CD4-positive, alpha-beta T cell (primary cell): ENCODE measurements around the gene TMA7. TPM values are rescaled to one million over a fixed set of nuclear protein-coding genes. Genes with fewer than 3 reads are reported as not detected.

Experiments used
- ATAC-seq: fragments of 200-7000 bp; cut with Tn5 transposase; one replicate; pipeline ENCODE4 v1.10.0; 2022; ENCODE audit warnings: mild to moderate bottlenecking; ENCODE audit not compliant: poor library complexity
- CTCF ChIA-PET: fragments of 350-600 bp; sonication (Branson Sonifier 250); formaldehyde crosslinking; loops from one replicate; lab custom pipeline; 2021; ENCODE audit warnings: antibody characterized with exemption, inconsistent platforms; lab: Charles Lee
- POLR2A ChIA-PET: fragments of 350-600 bp; sonication (Branson Sonifier 250); formaldehyde crosslinking; loops from one replicate; lab custom pipeline; 2021; ENCODE audit warnings: antibody characterized with exemption, inconsistent platforms; lab: Charles Lee
- DNase-seq, 14 experiments: peaks; one replicate each; pipeline ENCODE4 v3.0.0-alpha.2; 2013 to 2020; ENCODE audit warnings: mixed read lengths in 2 of 14
- H3K27ac ChIP-seq, 2 donors: one replicate each; pipeline versions ENCODE4 v1.5.1 to v1.7.0; 2013; ENCODE audit warnings: low read length in 2 of 2, low read depth in 1 of 2, mild to moderate bottlenecking in 1 of 2
- H3K27me3 ChIP-seq, 2 experiments: 1 replicate in 1 of 2; 2 replicates in 1 of 2; pipeline versions ENCODE4 v1.6.1 to v1.7.0; 2013; ENCODE audit warnings: low read length in 2 of 2, control low read depth in 1 of 2, mild to moderate bottlenecking in 1 of 2, moderate library complexity in 1 of 2; ENCODE audit not compliant: insufficient read depth in 2 of 2, control insufficient read depth in 1 of 2
- H3K36me3 ChIP-seq: one replicate; pipeline ENCODE4 v1.6.1; 2013; ENCODE audit warnings: low read length, control low read depth; ENCODE audit not compliant: insufficient read depth
- H3K4me1 ChIP-seq: one replicate; pipeline ENCODE4 v1.6.1; 2013; ENCODE audit warnings: low read length, control low read depth; ENCODE audit not compliant: insufficient read depth
- H3K4me3 ChIP-seq: one replicate; pipeline ENCODE4 v1.5.1; 2013; ENCODE audit warnings: mild to moderate bottlenecking, low read length, moderate library complexity
- H3K9me3 ChIP-seq, 2 experiments: 1 replicate in 1 of 2; 2 replicates in 1 of 2; pipeline versions ENCODE4 v1.6.1 to v1.7.0; 2013; ENCODE audit warnings: low read length in 2 of 2, mild to moderate bottlenecking in 2 of 2, control low read depth in 1 of 2, moderate library complexity in 1 of 2; ENCODE audit not compliant: control insufficient read depth in 1 of 2, insufficient read depth in 1 of 2
- H3K27ac Mint-ChIP-seq: one replicate; pipeline ENCODE4 v1.8.0; 2020; ENCODE audit warnings: mixed read lengths
- H3K27me3 Mint-ChIP-seq: one replicate; pipeline ENCODE4 v1.8.0; 2021; ENCODE audit warnings: mixed read lengths
- H3K36me3 Mint-ChIP-seq: one replicate; pipeline ENCODE4 v1.8.0; 2021; ENCODE audit warnings: low read depth, mixed read lengths
- H3K4me1 Mint-ChIP-seq: one replicate; pipeline ENCODE4 v1.8.0; 2021; ENCODE audit warnings: low read depth, mixed read lengths
- H3K4me3 Mint-ChIP-seq: one replicate; pipeline ENCODE4 v1.8.0; 2020; ENCODE audit warnings: mild to moderate bottlenecking, mixed read lengths
- H3K9me3 Mint-ChIP-seq: one replicate; pipeline ENCODE4 v1.8.0; 2020; ENCODE audit warnings: mixed read lengths
- CTCF ChIP-seq: fragments of 200-600 bp; IDR thresholded peaks from one replicate; pipeline ENCODE4 v1.8.0; 2022; ENCODE audit warnings: antibody characterized with exemption, mild to moderate bottlenecking
- intact Hi-C, 2 experiments: fragments of 100-400 bp; cut with DNase I in 1 of 2; cut with micrococcal nuclease in 1 of 2; formaldehyde crosslinking; loops; one replicate each; pipeline versions ENCODE4 v1.15.1 to v1.9.0; 2023 to 2025; cut with DNase I, micrococcal nuclease
- polyA plus RNA-seq, 2 donors: library from polyadenylated mRNA; unstranded; fragments of 120-200 nt; gene quantifications; one replicate each; pipeline ENCODE4 v1.2.1, GENCODE V29; 2013
- total RNA-seq, 174 experiments: library from RNA in 2 of 174; stranded (reverse) in 2 of 174; gene quantifications; one replicate each; pipeline ENCODE4 v1.2.3 and lab custom pipeline; 2021 to 2026

TMA7 gene
- total RNA-seq (100 to 1,000 TPM; 289 to 297 TPM), total RNA-seq (lab: John Stamatoyannopoulos, UW) (46.1 to 161 (median 109) reads per million in 172 experiments)
- polyA plus RNA-seq (2013, experiment 1 of 2) = 450 TPM
- 383 TPM for polyA plus RNA-seq (2013, experiment 2 of 2)

- H3K9me3 ChIP-seq = no peaks in the 10 kb centered on the region
- TF ChIP-seq CTCF = no peak
- intact Hi-C loops = loop anchor here (1.0 to 5.0 kb wide), 6 partner anchors 33 to 658 kb away; partner anchors contain the start of gene SMARCC1 (in 1 of the 2)
- peaks cover 52% of the 10 kb centered on the region for H3K4me1 Mint-ChIP-seq
- H3K4me1 ChIP-seq = peaks cover 44% of the 10 kb centered on the region
- peaks cover 29% of the 10 kb centered on the region for H3K36me3 ChIP-seq
- H3K27me3 Mint-ChIP-seq = no peaks in the 10 kb centered on the region
- ATAC-seq = peak; percentile 91
- H3K27me3 ChIP-seq = no peaks in the 10 kb centered on the region
- H3K27ac Mint-ChIP-seq = no peak within 1 kb of the TSS
- DNase-seq = peak; percentile 95 to 99 (median 98)
- ChIA-PET CTCF (interaction anchor here (0.8 to 2.2 kb wide), 13 partner anchors 18 to 199 kb away, joined by 3 to 16 read pairs (median 4); partner anchors contain the start of gene ZNF589), POLR2A (interaction anchor here (0.6 to 2.8 kb wide), 28 partner anchors 8 to 277 kb away, joined by 3 to 55 read pairs (median 6); partner anchors contain the start of genes IP6K2, NME6, PFKFB4 and PLXNB1)
- peak within 1 kb of the TSS; percentile 57 for H3K4me3 ChIP-seq
- peak within 1 kb of the TSS; percentile 88 to 94 for H3K27ac ChIP-seq
- H3K4me3 Mint-ChIP-seq = peak within 1 kb of the TSS; percentile 96
- peaks cover 47% of the 10 kb centered on the region for H3K36me3 Mint-ChIP-seq
- H3K9me3 Mint-ChIP-seq = no peaks in the 10 kb centered on the region
These were observed at the start of gene TMA7, which contains the start of gene CCDC51 for GRCh38 chr3:48439820-48440589. TSS of gene TMA7 (plus strand) at chr3:48440257. CDS start at chr3:48440297, 40 bp downstream. TSS of gene CCDC51 (minus strand) at chr3:48440119. CDS start at chr3:48435128, 4,991 bp downstream.

- intact Hi-C loops = no loop called here
- DNase-seq = no peak
- no peaks in the 10 kb centered on the region for H3K36me3 ChIP-seq
- Mint-ChIP-seq H3K4me1 (no peaks in the 10 kb centered on the region), H3K36me3 (no peaks in the 10 kb centered on the region), H3K27ac (no peak overlapping the region), H3K4me3 (no peak overlapping the region), H3K9me3 (no peaks in the 10 kb centered on the region), H3K27me3 (peaks cover 32% of the 10 kb centered on the region)
- TF ChIP-seq CTCF = no peak
- H3K27ac ChIP-seq = no peak overlapping the region
- ChIA-PET POLR2A (no interaction called here), CTCF (no interaction called here)
- no peaks in the 10 kb centered on the region for H3K9me3 ChIP-seq
- no peaks in the 10 kb centered on the region for H3K4me1 ChIP-seq
- no peak overlapping the region for H3K4me3 ChIP-seq
- ATAC-seq = no peak
- no peaks in the 10 kb centered on the region for H3K27me3 ChIP-seq
These were observed 45.7 kb upstream of the TMA7 start for GRCh38 chr3:48394391-48394790.

- H3K9me3 ChIP-seq = no peaks in the 10 kb centered on the region
- ChIA-PET POLR2A (no interaction called here), CTCF (interaction anchor here (1.7 kb wide), 1 partner anchor 40 kb away, joined by 7 read pairs; no protein-coding TSS in a partner anchor)
- Mint-ChIP-seq H3K9me3 (no peaks in the 10 kb centered on the region), H3K36me3 (no peaks in the 10 kb centered on the region), H3K27ac (no peak overlapping the region), H3K4me3 (no peak overlapping the region), H3K27me3 (peaks cover 27% of the 10 kb centered on the region), H3K4me1 (no peaks in the 10 kb centered on the region)
- ATAC-seq (no peak), DNase-seq (no peak)
- no peaks in the 10 kb centered on the region for H3K27me3 ChIP-seq
- H3K4me1 ChIP-seq = no peaks in the 10 kb centered on the region
- no peak overlapping the region for H3K27ac ChIP-seq
- H3K36me3 ChIP-seq = no peaks in the 10 kb centered on the region
- no peak overlapping the region for H3K4me3 ChIP-seq
- TF ChIP-seq CTCF = no peak
- intact Hi-C loops = no loop called here
These were observed 44.3 kb upstream of the TMA7 start for GRCh38 chr3:48395714-48396113.
